ENCODE results near the gene SDR39U1. TPM values are rescaled to one million over a fixed set of nuclear protein-coding genes. Genes with fewer than 3 reads are reported as not detected.
A peak's percentile ranks its signal among the peaks of the same experiment; 100 is the strongest.

SDR39U1 gene
- total RNA-seq, 2 donors from 2014 or later = 40.4 to 41.3 TPM

GRCh38 chr14:24441904-24442239 is 704 bp downstream of the SDR39U1 start:
- 0 to 3% methylated on average over 7 to 12 of the region's 12 CpGs for WGBS, 2 experiments (ENCODE audit: insufficient coverage in 1 of 2, insufficient read length in 1 of 2)
- H3K4me3 Mint-ChIP-seq = peak overlapping the region; percentile 94
- Histone ChIP-seq H3K27ac (ENCODE audit: low read depth, low read length) (peak overlapping the region; percentile 91), H3K27me3 (ENCODE audit: control insufficient read depth, insufficient read depth, low read length, poor library complexity, severe bottlenecking) (no peaks in the 10 kb centered on the region), H3K9me3 (ENCODE audit: control insufficient read depth, low read length) (no peaks in the 10 kb centered on the region), H3K9ac (ENCODE audit: extremely low read depth, low read length, poor library complexity, severe bottlenecking) (no peak overlapping the region), H3K4me1 (ENCODE audit: control insufficient read depth, insufficient read depth, low read length) (peaks cover 26% of the 10 kb centered on the region), H3K36me3 (ENCODE audit: control insufficient read depth, insufficient read depth, low read length) (peaks cover 27% of the 10 kb centered on the region), H3K4me3 (ENCODE audit: low read length) (peak overlapping the region; percentile 97)
- peaks cover 28% of the 10 kb centered on the region for H3K4me1 Mint-ChIP-seq
- peaks cover 2% of the 10 kb centered on the region for H3K9me3 Mint-ChIP-seq
- no peak for DNase-seq
- H3K27ac Mint-ChIP-seq = peak overlapping the region; percentile 100
- H3K36me3 Mint-ChIP-seq (ENCODE audit: low read depth) = peaks cover 39% of the 10 kb centered on the region
- no peaks in the 10 kb centered on the region for H3K27me3 Mint-ChIP-seq (ENCODE audit: insufficient read depth)
- no peak for TF ChIP-seq CTCF (conservative IDR thresholded peaks at IDR 0.05)

- Mint-ChIP-seq H3K4me1 (peaks cover 28% of the 10 kb centered on the region), H3K27ac (peak overlapping the region; percentile 100), H3K36me3 (ENCODE audit: low read depth) (peaks cover 43% of the 10 kb centered on the region), H3K4me3 (peak overlapping the region; percentile 94), H3K27me3 (ENCODE audit: insufficient read depth) (no peaks in the 10 kb centered on the region), H3K9me3 (peaks cover 2% of the 10 kb centered on the region)
- peaks cover 27% of the 10 kb centered on the region for H3K36me3 ChIP-seq (ENCODE audit: control insufficient read depth, insufficient read depth, low read length)
- TF ChIP-seq CTCF (conservative IDR thresholded peaks at IDR 0.05) = no peak
- no peaks in the 10 kb centered on the region for H3K9me3 ChIP-seq (ENCODE audit: control insufficient read depth, low read length)
- WGBS, 2 experiments (ENCODE audit: insufficient coverage in 1 of 2, insufficient read length in 1 of 2) = 28 to 56% methylated on average over 3 to 5 of the region's 5 CpGs
- H3K27ac ChIP-seq (ENCODE audit: low read depth, low read length) = no peak overlapping the region
- H3K4me3 ChIP-seq (ENCODE audit: low read length) = peak overlapping the region; percentile 97
- H3K9ac ChIP-seq (ENCODE audit: extremely low read depth, low read length, poor library complexity, severe bottlenecking) = no peak overlapping the region
- H3K27me3 ChIP-seq (ENCODE audit: control insufficient read depth, insufficient read depth, low read length, poor library complexity, severe bottlenecking) = no peaks in the 10 kb centered on the region
- peaks cover 26% of the 10 kb centered on the region for H3K4me1 ChIP-seq (ENCODE audit: control insufficient read depth, insufficient read depth, low read length)
- DNase-seq = no peak
Measured at GRCh38 chr14:24441485-24441884, 1.1 kb downstream of the SDR39U1 start.

GRCh38 chr14:24440606-24441399 is 1.8 kb downstream of the SDR39U1 start:
- Mint-ChIP-seq H3K4me3 (peak overlapping the region; percentile 94), H3K4me1 (peaks cover 28% of the 10 kb centered on the region), H3K9me3 (peaks cover 2% of the 10 kb centered on the region), H3K27me3 (ENCODE audit: insufficient read depth) (no peaks in the 10 kb centered on the region), H3K27ac (no peak overlapping the region), H3K36me3 (ENCODE audit: low read depth) (peaks cover 43% of the 10 kb centered on the region)
- H3K4me1 ChIP-seq (ENCODE audit: control insufficient read depth, insufficient read depth, low read length) = peaks cover 26% of the 10 kb centered on the region
- no peaks in the 10 kb centered on the region for H3K27me3 ChIP-seq (ENCODE audit: control insufficient read depth, insufficient read depth, low read length, poor library complexity, severe bottlenecking)
- H3K9me3 ChIP-seq (ENCODE audit: control insufficient read depth, low read length) = no peaks in the 10 kb centered on the region
- 91 to 95% methylated on average over 6 to 8 of the region's 8 CpGs for WGBS, 2 experiments (ENCODE audit: insufficient coverage in 1 of 2, insufficient read length in 1 of 2)
- H3K4me3 ChIP-seq (ENCODE audit: low read length) = peak overlapping the region; percentile 97
- H3K9ac ChIP-seq (ENCODE audit: extremely low read depth, low read length, poor library complexity, severe bottlenecking) = no peak overlapping the region
- no peak for DNase-seq
- no peak for TF ChIP-seq CTCF (conservative IDR thresholded peaks at IDR 0.05)
- H3K36me3 ChIP-seq (ENCODE audit: control insufficient read depth, insufficient read depth, low read length) = peaks cover 27% of the 10 kb centered on the region
- no peak overlapping the region for H3K27ac ChIP-seq (ENCODE audit: low read depth, low read length)
